Heart left ventricle (tissue), 13 donors: ENCODE measurements around the gene MCC.

Experiments
- POLR2A ChIP-seq, 2 donors: fragments of 450-650 bp; IDR thresholded peaks; one replicate each; pipeline ENCODE4 v1.6.1; 2017; ENCODE audit warnings: antibody characterized with exemption in 2 of 2, mild to moderate bottlenecking in 2 of 2, moderate library complexity in 2 of 2
- TF ChIP-seq, protein P1 (sequence below), 12 donors: fragments of 200-600 bp; sonication (generic) in 4 of 12; IDR thresholded peaks; one replicate each; pipeline versions ENCODE4 v1.5.0 to v1.8.0; 2018 to 2022; ENCODE audit warnings: antibody characterized with exemption in 12 of 12, mild to moderate bottlenecking in 5 of 12
- donor health status: ischemic (EF 13 %, LVEDD 7.1; RV severe dilation, severe dysfunction).
- donor health status: DM: no; HTN: yes; CAD: no.
- donor health status: DM: no; HTN: no; CAD: no.
- donor health status: ischemic (EF 25% LVEDD 6.9; RV normal size, moderate dysfunction).
- donor health status: ischemic (EF 25% LVEDD 5.7; RV mildly dilated, moderate dysfunction).
- donor health status: ischemic (EF 35%, LVEDD 5.7; RV mildly dilated, moderate dysfunction).
- donor health status: nonischemic (EF 11% LVEDD 7.7; RV severe dilation, severe dysfunction).
- donor health status: DM: yes; HTN: yes; CAD: no.
- donor health status: PGD.
- donor health status: ischemic (EF 29% LVEDD 5.4; RV normal size, mild dysfunction).
- donor health status: nonischemic (EF 23%, LVEDD 6.1; RV moderate dilation, normal function).

DNA sequence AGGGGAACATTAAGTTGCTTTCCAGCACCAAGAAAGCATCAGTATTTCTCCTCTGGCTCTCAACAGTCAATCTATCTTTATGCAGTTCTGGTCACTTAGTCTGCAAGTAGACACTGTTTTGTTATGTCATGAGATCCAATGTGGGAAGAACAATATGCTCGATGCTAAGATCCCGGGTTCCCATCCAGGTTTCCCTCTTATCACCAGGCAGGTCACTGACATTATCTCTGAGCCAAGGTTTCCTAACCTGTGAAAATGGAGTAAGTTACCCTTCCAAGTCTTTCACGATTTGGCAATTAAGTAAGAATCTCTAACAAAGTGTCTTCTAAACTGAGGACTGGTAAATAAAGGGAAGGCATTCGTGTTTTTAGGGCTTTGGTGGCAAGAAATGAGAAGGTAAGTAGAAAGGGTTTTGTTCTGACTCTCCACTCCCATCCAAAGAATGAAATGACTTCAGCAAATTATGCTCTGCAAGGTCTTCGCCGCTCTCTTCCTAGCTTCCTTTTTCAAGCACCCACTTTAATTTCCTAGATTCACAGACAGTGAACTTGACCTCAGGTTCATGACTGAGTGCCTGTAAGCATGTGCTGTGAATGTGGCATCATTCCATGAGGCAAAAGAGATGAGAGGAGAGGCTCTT is 425.3 kb downstream of the MCC start:
- TF ChIP-seq, protein P1, sequence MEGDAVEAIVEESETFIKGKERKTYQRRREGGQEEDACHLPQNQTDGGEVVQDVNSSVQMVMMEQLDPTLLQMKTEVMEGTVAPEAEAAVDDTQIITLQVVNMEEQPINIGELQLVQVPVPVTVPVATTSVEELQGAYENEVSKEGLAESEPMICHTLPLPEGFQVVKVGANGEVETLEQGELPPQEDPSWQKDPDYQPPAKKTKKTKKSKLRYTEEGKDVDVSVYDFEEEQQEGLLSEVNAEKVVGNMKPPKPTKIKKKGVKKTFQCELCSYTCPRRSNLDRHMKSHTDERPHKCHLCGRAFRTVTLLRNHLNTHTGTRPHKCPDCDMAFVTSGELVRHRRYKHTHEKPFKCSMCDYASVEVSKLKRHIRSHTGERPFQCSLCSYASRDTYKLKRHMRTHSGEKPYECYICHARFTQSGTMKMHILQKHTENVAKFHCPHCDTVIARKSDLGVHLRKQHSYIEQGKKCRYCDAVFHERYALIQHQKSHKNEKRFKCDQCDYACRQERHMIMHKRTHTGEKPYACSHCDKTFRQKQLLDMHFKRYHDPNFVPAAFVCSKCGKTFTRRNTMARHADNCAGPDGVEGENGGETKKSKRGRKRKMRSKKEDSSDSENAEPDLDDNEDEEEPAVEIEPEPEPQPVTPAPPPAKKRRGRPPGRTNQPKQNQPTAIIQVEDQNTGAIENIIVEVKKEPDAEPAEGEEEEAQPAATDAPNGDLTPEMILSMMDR (IDR thresholded peaks at IDR 0.05) = no peak
- TF ChIP-seq POLR2A (IDR thresholded peaks at IDR 0.05) = no peak
